Eye (tissue), 1 donor: ENCODE results near the gene ATP10A.
A peak's percentile ranks its signal among the peaks of the same experiment; 100 is the strongest.
"Not testable (repeated sequence)": the region's sequence is repeated elsewhere in the genome, so short reads cannot be mapped to it uniquely, and the experiment has no call there.

ENCODE experiments used
- DNase-seq: peaks from one replicate; pipeline ENCODE4 v3.0.0-alpha.2; 2015

The ATP10A gene

GRCh38 chr15:25792128-25792527 is 71.0 kb downstream of the ATP10A start:
- DNase-seq, result no peak

- peak; percentile 44 for DNase-seq
Measured at GRCh38 chr15:25790000-25790660, 73.0 kb downstream of the ATP10A start.

- no peak for DNase-seq
Measured at GRCh38 chr15:25789616-25789999, 73.5 kb downstream of the ATP10A start.

- no peak for DNase-seq
Measured at GRCh38 chr15:25789211-25789610, 73.9 kb downstream of the ATP10A start.

- DNase-seq, result no peak
Measured at GRCh38 chr15:25787855-25788520, 75.1 kb downstream of the ATP10A start.

GRCh38 chr15:25787381-25787780 is 75.7 kb downstream of the ATP10A start:
- no peak for DNase-seq

GRCh38 chr15:25786040-25786439 is 77.1 kb downstream of the ATP10A start:
- no peak for DNase-seq

GRCh38 chr15:25785641-25786025 is 77.5 kb downstream of the ATP10A start:
- no peak for DNase-seq

- DNase-seq, result no peak
Measured at GRCh38 chr15:25784876-25785640, 78.1 kb downstream of the ATP10A start.

GRCh38 chr15:25783607-25784540 is 79.3 kb downstream of the ATP10A start:
- peak; percentile 37 for DNase-seq

- DNase-seq, result no peak
Measured at GRCh38 chr15:25783134-25783533, 80.0 kb downstream of the ATP10A start.

GRCh38 chr15:25780479-25781255 is 82.5 kb downstream of the ATP10A start:
- no peak for DNase-seq

GRCh38 chr15:25778161-25778560 is 85.0 kb downstream of the ATP10A start:
- no peak for DNase-seq

GRCh38 chr15:25777037-25777436 is 86.1 kb downstream of the ATP10A start:
- no peak for DNase-seq

- no peak for DNase-seq
Measured at GRCh38 chr15:25776071-25776746, 86.9 kb downstream of the ATP10A start.

- DNase-seq, result no peak
Measured at GRCh38 chr15:25775317-25775912, 87.7 kb downstream of the ATP10A start.

- no peak for DNase-seq
Measured at GRCh38 chr15:25774871-25775270, 88.3 kb downstream of the ATP10A start.

- no peak for DNase-seq
Measured at GRCh38 chr15:25773248-25773647, 89.9 kb downstream of the ATP10A start.

GRCh38 chr15:25772500-25772899 is 90.6 kb downstream of the ATP10A start:
- DNase-seq, result no peak

- not testable (repeated sequence) for DNase-seq
Measured at GRCh38 chr15:25771736-25772135, 91.4 kb downstream of the ATP10A start.

- no peak for DNase-seq
Measured at GRCh38 chr15:25771338-25771706, 91.8 kb downstream of the ATP10A start.
